ENCODE data around the gene SH2B3.
"Not testable (repeated sequence)": the region's sequence is repeated elsewhere in the genome, so short reads cannot be mapped to it uniquely, and the experiment has no call there.

Gene SH2B3

GRCh38 chr12:111453071-111453989, 47.6 kb downstream of the SH2B3 start:
- Histone ChIP-seq H3K4me3 (ENCODE audit: low read length in 2 of 2) (no peak overlapping the region), H3K27me3 (ENCODE audit: control insufficient read depth in 1 of 2, insufficient read depth in 2 of 2, low read length in 2 of 2) (no peaks in the 10 kb centered on the region), H3K9me3 (ENCODE audit: control insufficient read depth in 2 of 2, low read length in 2 of 2) (no peaks in the 10 kb centered on the region), H3K27ac (ENCODE audit: low read length) (no peak overlapping the region), H3K4me1 (ENCODE audit: control insufficient read depth, insufficient read depth, low read length) (peaks cover 2% of the 10 kb centered on the region), H3K36me3 (ENCODE audit: control insufficient read depth in 2 of 2, insufficient read depth in 2 of 2, low read length in 2 of 2) (peaks cover 51 to 55% of the 10 kb centered on the region in 2 donors), H3K9ac (ENCODE audit: low read length in 2 of 2) (no peak overlapping the region)

GRCh38 chr12:111454311-111454710, 48.6 kb downstream of the SH2B3 start:
- no peak overlapping the region for H3K9ac ChIP-seq (ENCODE audit: low read length in 2 of 2)

GRCh38 chr12:111454716-111455447, 49.2 kb downstream of the SH2B3 start:
- Histone ChIP-seq H3K36me3 (ENCODE audit: control insufficient read depth in 2 of 2, insufficient read depth in 2 of 2, low read length in 2 of 2) (peaks cover 46 to 47% of the 10 kb centered on the region in 2 donors), H3K4me1 (ENCODE audit: control insufficient read depth, insufficient read depth, low read length) (peaks cover 5% of the 10 kb centered on the region), H3K4me3 (ENCODE audit: low read length in 2 of 2) (no peak overlapping the region), H3K9me3 (ENCODE audit: control insufficient read depth in 2 of 2, low read length in 2 of 2) (no peaks in the 10 kb centered on the region), H3K9ac (ENCODE audit: low read length in 2 of 2) (no peak overlapping the region), H3K27me3 (ENCODE audit: control insufficient read depth in 1 of 2, insufficient read depth in 2 of 2, low read length in 2 of 2) (no peaks in the 10 kb centered on the region), H3K27ac (ENCODE audit: low read length) (no peak overlapping the region)

More at GRCh38 chr12:111454311-111454710, 48.6 kb downstream of the SH2B3 start:
- H3K27me3 ChIP-seq (ENCODE audit: control insufficient read depth in 1 of 2, insufficient read depth in 2 of 2, low read length in 2 of 2) = no peaks in the 10 kb centered on the region
- peaks cover 5% of the 10 kb centered on the region for H3K4me1 ChIP-seq (ENCODE audit: control insufficient read depth, insufficient read depth, low read length)
- no peak overlapping the region for H3K4me3 ChIP-seq (ENCODE audit: low read length in 2 of 2)
- peaks cover 49 to 50% of the 10 kb centered on the region in 2 donors for H3K36me3 ChIP-seq (ENCODE audit: control insufficient read depth in 2 of 2, insufficient read depth in 2 of 2, low read length in 2 of 2)
- no peak overlapping the region for H3K27ac ChIP-seq (ENCODE audit: low read length)
- H3K9me3 ChIP-seq (ENCODE audit: control insufficient read depth in 2 of 2, low read length in 2 of 2) = no peaks in the 10 kb centered on the region

- peaks cover 4% of the 10 kb centered on the region for H3K4me1 ChIP-seq (ENCODE audit: control insufficient read depth, insufficient read depth, low read length)
- no peaks in the 10 kb centered on the region for H3K9me3 ChIP-seq (ENCODE audit: control insufficient read depth in 2 of 2, low read length in 2 of 2)
- no peak overlapping the region for H3K9ac ChIP-seq (ENCODE audit: low read length in 2 of 2)
- H3K27me3 ChIP-seq (ENCODE audit: control insufficient read depth in 1 of 2, insufficient read depth in 2 of 2, low read length in 2 of 2) = no peaks in the 10 kb centered on the region
- no peak overlapping the region for H3K4me3 ChIP-seq (ENCODE audit: low read length in 2 of 2)
- peaks cover 41 to 42% of the 10 kb centered on the region in 2 donors for H3K36me3 ChIP-seq (ENCODE audit: control insufficient read depth in 2 of 2, insufficient read depth in 2 of 2, low read length in 2 of 2)
- no peak overlapping the region for H3K27ac ChIP-seq (ENCODE audit: low read length)
Observed at GRCh38 chr12:111455448-111456320, 50.0 kb downstream of the SH2B3 start.

GRCh38 chr12:111457071-111457470, 51.3 kb downstream of the SH2B3 start:
- Histone ChIP-seq H3K4me1 (ENCODE audit: control insufficient read depth, insufficient read depth, low read length) (peaks cover 3% of the 10 kb centered on the region), H3K27ac (ENCODE audit: low read length) (no peak overlapping the region), H3K9ac (ENCODE audit: low read length in 2 of 2) (no peak overlapping the region), H3K4me3 (ENCODE audit: low read length in 2 of 2) (no peak overlapping the region), H3K9me3 (ENCODE audit: control insufficient read depth in 2 of 2, low read length in 2 of 2) (no peaks in the 10 kb centered on the region), H3K36me3 (ENCODE audit: control insufficient read depth in 2 of 2, insufficient read depth in 2 of 2, low read length in 2 of 2) (peaks cover 39 to 40% of the 10 kb centered on the region in 2 donors), H3K27me3 (ENCODE audit: control insufficient read depth in 1 of 2, insufficient read depth in 2 of 2, low read length in 2 of 2) (no peaks in the 10 kb centered on the region)

GRCh38 chr12:111457577-111457976, 51.9 kb downstream of the SH2B3 start:
- Histone ChIP-seq H3K4me1 (ENCODE audit: control insufficient read depth, insufficient read depth, low read length) (peaks cover 3% of the 10 kb centered on the region), H3K4me3 (ENCODE audit: low read length in 2 of 2) (no peak overlapping the region), H3K9ac (ENCODE audit: low read length in 2 of 2) (no peak overlapping the region), H3K27ac (ENCODE audit: low read length) (no peak overlapping the region), H3K9me3 (ENCODE audit: control insufficient read depth in 2 of 2, low read length in 2 of 2) (no peaks in the 10 kb centered on the region), H3K27me3 (ENCODE audit: control insufficient read depth in 1 of 2, insufficient read depth in 2 of 2, low read length in 2 of 2) (no peaks in the 10 kb centered on the region), H3K36me3 (ENCODE audit: control insufficient read depth in 2 of 2, insufficient read depth in 2 of 2, low read length in 2 of 2) (peaks cover 39 to 40% of the 10 kb centered on the region in 2 donors)

- no peak overlapping the region for H3K4me3 ChIP-seq (ENCODE audit: low read length in 2 of 2)
- H3K9ac ChIP-seq (ENCODE audit: low read length in 2 of 2) = no peak overlapping the region
- no peaks in the 10 kb centered on the region for H3K9me3 ChIP-seq (ENCODE audit: control insufficient read depth in 2 of 2, low read length in 2 of 2)
- no peak overlapping the region for H3K27ac ChIP-seq (ENCODE audit: low read length)
- no peaks in the 10 kb centered on the region for H3K27me3 ChIP-seq (ENCODE audit: control insufficient read depth in 1 of 2, insufficient read depth in 2 of 2, low read length in 2 of 2)
- peaks cover 32 to 36% of the 10 kb centered on the region in 2 donors for H3K36me3 ChIP-seq (ENCODE audit: control insufficient read depth in 2 of 2, insufficient read depth in 2 of 2, low read length in 2 of 2)
- peaks cover 3% of the 10 kb centered on the region for H3K4me1 ChIP-seq (ENCODE audit: control insufficient read depth, insufficient read depth, low read length)
Observed at GRCh38 chr12:111458546-111459172, 52.9 kb downstream of the SH2B3 start.

GRCh38 chr12:111460111-111460510, 54.4 kb downstream of the SH2B3 start:
- H3K9me3 ChIP-seq (ENCODE audit: control insufficient read depth in 2 of 2, low read length in 2 of 2); H3K4me3 ChIP-seq (ENCODE audit: low read length in 2 of 2); H3K9ac ChIP-seq (ENCODE audit: low read length in 2 of 2); H3K27me3 ChIP-seq (ENCODE audit: control insufficient read depth in 1 of 2, insufficient read depth in 2 of 2, low read length in 2 of 2); H3K4me1 ChIP-seq (ENCODE audit: control insufficient read depth, insufficient read depth, low read length); H3K27ac ChIP-seq (ENCODE audit: low read length): not testable (repeated sequence)
- H3K36me3 ChIP-seq (ENCODE audit: control insufficient read depth in 2 of 2, insufficient read depth in 2 of 2, low read length in 2 of 2) = peaks cover 20 to 26% of the 10 kb centered on the region in 2 donors

- H3K27ac ChIP-seq (ENCODE audit: low read length) = no peak overlapping the region
- no peak overlapping the region for H3K9ac ChIP-seq (ENCODE audit: low read length in 2 of 2)
- no peaks in the 10 kb centered on the region for H3K9me3 ChIP-seq (ENCODE audit: control insufficient read depth in 2 of 2, low read length in 2 of 2)
- H3K4me1 ChIP-seq (ENCODE audit: control insufficient read depth, insufficient read depth, low read length) = peaks cover 3% of the 10 kb centered on the region
- H3K27me3 ChIP-seq (ENCODE audit: control insufficient read depth in 1 of 2, insufficient read depth in 2 of 2, low read length in 2 of 2) = no peaks in the 10 kb centered on the region
- H3K4me3 ChIP-seq (ENCODE audit: low read length in 2 of 2) = no peak overlapping the region
- H3K36me3 ChIP-seq (ENCODE audit: control insufficient read depth in 2 of 2, insufficient read depth in 2 of 2, low read length in 2 of 2) = peaks cover 3 to 9% of the 10 kb centered on the region in 2 donors
Observed at GRCh38 chr12:111462210-111462769, 56.6 kb downstream of the SH2B3 start.
